A549 (cell line): ENCODE measurements around the gene MINDY3. TPM values are rescaled to one million over a fixed set of nuclear protein-coding genes. Genes with fewer than 3 reads are reported as not detected.

Experiments used
- ATAC-seq, 2 experiments: fragments of 200-7000 bp in 1 of 2; fragments of >200 bp in 1 of 2; cut with Nextera tagmentation in 1 of 2; cut with Tn5 transposase in 1 of 2; 3 replicates each; pipeline versions ENCODE4 v1.8.0 to v1.9.1; 2018 to 2020; ENCODE audit warnings: mild to moderate bottlenecking in 1 of 2, moderate library complexity in 1 of 2
- CTCF ChIA-PET: fragments of 300-600 bp; sonication (Branson Sonifier 250); formaldehyde crosslinking; extraction: SDS; loops from one replicate; lab custom pipeline; 2021; ENCODE audit warnings: antibody characterized with exemption, inconsistent platforms; lab: Yijun Ruan, JAX
- POLR2A ChIA-PET: fragments of 350-600 bp; formaldehyde crosslinking; extraction: SDS; loops from one replicate; lab custom pipeline; 2021; ENCODE audit warnings: antibody characterized with exemption, inconsistent platforms; lab: Yijun Ruan, JAX
- DNase-seq, 2 experiments: peaks; one replicate each; pipeline versions ENCODE4 v3.0.0 to v3.0.0-alpha.2; 2011 to 2016; ENCODE audit warnings: low read depth in 1 of 2, low spot score in 1 of 2
- FAIRE-seq: peaks from 2 replicates; lab custom pipeline; 2011; peaks lifted over from hg19 to GRCh38; lab: Jason Lieb, UNC
- H3K27ac ChIP-seq, 2 experiments: fragments of >200 bp; sonication (Bioruptor Twin); formaldehyde crosslinking; 3 replicates each; pipeline ENCODE4 v1.5.1; 2016 to 2017
- H3K4me1 ChIP-seq: fragments of >200 bp; sonication (Bioruptor Twin); formaldehyde crosslinking; 3 replicates; pipeline ENCODE4 v1.6.1; 2016
- H3K4me2 ChIP-seq: fragments of >200 bp; sonication (Bioruptor Twin); formaldehyde crosslinking; 3 replicates; pipeline ENCODE4 v1.6.1; 2016
- H3K4me3 ChIP-seq: fragments of >200 bp; sonication (Bioruptor Twin); formaldehyde crosslinking; 3 replicates; pipeline ENCODE4 v1.5.1; 2016
- H3K9me3 ChIP-seq: fragments of >200 bp; sonication (Bioruptor Twin); formaldehyde crosslinking; 3 replicates; pipeline ENCODE4 v1.6.1; 2016
- BCL3 ChIP-seq: fragments of >200 bp; sonication (Bioruptor Twin); formaldehyde crosslinking; IDR thresholded peaks from 3 replicates; pipeline ENCODE4 v1.6.1; 2016
- CBX2 ChIP-seq: fragments of 200-600 bp; sonication (generic); IDR thresholded peaks from 2 replicates; pipeline ENCODE4 v1.6.1; 2016; ENCODE audit warnings: low read depth, mild to moderate bottlenecking, borderline replicate concordance
- CBX8 ChIP-seq: fragments of 200-600 bp; sonication (generic); IDR thresholded peaks from 2 replicates; pipeline ENCODE4 v1.6.1; 2016
- CEBPB ChIP-seq, 2 experiments: fragments of >200 bp in 1 of 2; sonication (Bioruptor Twin) in 1 of 2; formaldehyde crosslinking in 1 of 2; IDR thresholded peaks; 2 replicates each; pipeline ENCODE4 v1.6.1; 2012 to 2016
- CHD2 ChIP-seq: fragments of 150-350 bp; IDR thresholded peaks from 2 replicates; pipeline ENCODE4 v1.6.1; 2014; ENCODE audit warnings: low read length; ENCODE audit not compliant: partially characterized antibody
- EHMT2 ChIP-seq: fragments of 200-600 bp; sonication (generic); IDR thresholded peaks from 2 replicates; pipeline ENCODE4 v1.6.1; 2016; ENCODE audit warnings: antibody characterized with exemption, low read depth, mild to moderate bottlenecking, moderate library complexity
- ELK1 ChIP-seq: fragments of 150-350 bp; IDR thresholded peaks from 2 replicates; pipeline ENCODE4 v1.6.1; 2014; ENCODE audit warnings: low read depth, mild to moderate bottlenecking, low read length
- EP300 ChIP-seq, 2 experiments: fragments of >200 bp; sonication (Bioruptor Twin); formaldehyde crosslinking; IDR thresholded peaks; 2 replicates in 1 of 2; 3 replicates in 1 of 2; pipeline ENCODE4 v1.6.1; 2016 to 2017
- ESRRA ChIP-seq: fragments of 150-350 bp; IDR thresholded peaks from 2 replicates; pipeline ENCODE4 v1.6.1; 2014; ENCODE audit warnings: mild to moderate bottlenecking, low read length, borderline replicate concordance
- FOXS1 ChIP-seq: fragments of 250-450 bp; sonication (Bioruptor Pico); IDR thresholded peaks from 2 replicates; pipeline ENCODE4 v1.5.0; 2020; ENCODE audit warnings: mild to moderate bottlenecking, moderate library complexity
- HOXB5 ChIP-seq: fragments of 250-450 bp; sonication (Bioruptor Pico); IDR thresholded peaks from 2 replicates; pipeline ENCODE4 v1.5.0; 2020; ENCODE audit warnings: mild to moderate bottlenecking, moderate library complexity
- JUN ChIP-seq, 2 experiments: fragments of >200 bp; sonication (Bioruptor Twin); formaldehyde crosslinking; IDR thresholded peaks; 2 replicates in 1 of 2; 3 replicates in 1 of 2; pipeline ENCODE4 v1.6.1; 2016 to 2017
- JUNB ChIP-seq: fragments of >200 bp; sonication (Bioruptor Twin); formaldehyde crosslinking; IDR thresholded peaks from 2 replicates; pipeline ENCODE4 v1.6.1; 2016
- KDM1A ChIP-seq: fragments of 200-600 bp; sonication (generic); IDR thresholded peaks from 2 replicates; pipeline ENCODE4 v1.6.1; 2016; ENCODE audit warnings: low read depth, mild to moderate bottlenecking
- KDM5A ChIP-seq: fragments of 200-600 bp; sonication (generic); IDR thresholded peaks from 2 replicates; pipeline ENCODE4 v1.6.1; 2016; ENCODE audit warnings: antibody characterized with exemption, mild to moderate bottlenecking
- MAFK ChIP-seq: fragments of 450-650 bp; IDR thresholded peaks from 2 replicates; pipeline ENCODE4 v1.6.1; 2014; ENCODE audit not compliant: partially characterized antibody
- MAZ ChIP-seq: fragments of 150-350 bp; IDR thresholded peaks from 2 replicates; pipeline ENCODE4 v1.6.1; 2014; ENCODE audit warnings: antibody characterized with exemption, low read depth, low read length, borderline replicate concordance
- NR3C1 ChIP-seq: fragments of >200 bp; sonication (Bioruptor Twin); formaldehyde crosslinking; IDR thresholded peaks from 3 replicates; pipeline ENCODE4 v1.6.1; 2017
- PHF8 ChIP-seq: fragments of 200-600 bp; sonication (generic); IDR thresholded peaks from 2 replicates; pipeline ENCODE4 v1.6.1; 2016; ENCODE audit warnings: low read depth, mild to moderate bottlenecking, antibody characterized with exemption, moderate library complexity, borderline replicate concordance
- POLR2A ChIP-seq: IDR thresholded peaks from 2 replicates; pipeline ENCODE4 v1.6.1; 2012; ENCODE audit warnings: mild to moderate bottlenecking, low read length
- RAD21 ChIP-seq, 2 experiments: fragments of >200 bp in 1 of 2; sonication (Bioruptor Twin) in 1 of 2; formaldehyde crosslinking in 1 of 2; IDR thresholded peaks in 1 of 2; conservative IDR thresholded peaks in 1 of 2; 2 replicates in 1 of 2; 3 replicates in 1 of 2; pipeline ENCODE4 v1.6.1; 2012 to 2018; ENCODE audit warnings: inconsistent platforms in 1 of 2
- SMC3 ChIP-seq: fragments of >200 bp; sonication (Bioruptor Twin); formaldehyde crosslinking; IDR thresholded peaks from 3 replicates; pipeline ENCODE4 v1.6.1; 2018; ENCODE audit warnings: inconsistent platforms
- TFCP2L1 ChIP-seq: fragments of 250-450 bp; sonication (Bioruptor Pico); IDR thresholded peaks from 2 replicates; pipeline ENCODE4 v1.5.0; 2021; ENCODE audit warnings: mild to moderate bottlenecking
- ZFP36 ChIP-seq: fragments of 450-650 bp; IDR thresholded peaks from 2 replicates; pipeline ENCODE4 v1.6.1; 2014; ENCODE audit warnings: borderline replicate concordance; ENCODE audit not compliant: partially characterized antibody
- ZNF302 ChIP-seq: fragments of 250-450 bp; sonication (Bioruptor Pico); IDR thresholded peaks from 2 replicates; pipeline ENCODE4 v1.9.0; 2021; ENCODE audit warnings: inconsistent platforms, mild to moderate bottlenecking, moderate library complexity
- WGBS: methylation state at CpG from one replicate; pipeline ENCODE4 v1.1.6; 2017; ENCODE audit errors: missing lambda C conversion rate; 5-methylcytosine and 5-hydroxymethylcytosine counted together
- polyA minus RNA-seq: library from RNA; depleted of rRNA, polyadenylated mRNA; stranded (reverse); fragments of >200 nt; gene quantifications from 2 replicates; pipeline ENCODE4 v1.2.3, GENCODE V29; 2011; rRNA and poly(A)+ RNA removed
- polyA plus RNA-seq, 4 experiments: library from polyadenylated mRNA; depleted of rRNA in 3 of 4; stranded (reverse); fragments of >200 nt; fragmentation: RNase III in 1 of 4; extraction: RNeasy Plus Mini Kit Qiagen cat#74134 plus additional on column Dnase treatment in 1 of 4; gene quantifications; 2 replicates in 3 of 4; 3 replicates in 1 of 4; pipeline ENCODE4 v1.2.3, GENCODE V29; 2011 to 2017
- TF ChIP-seq, protein P1 (sequence below): IDR thresholded peaks from 2 replicates; pipeline ENCODE4 v1.6.1; 2012; ENCODE audit warnings: low read depth, borderline replicate concordance
- TF ChIP-seq, protein P2 (sequence below): fragments of >200 bp; sonication (Bioruptor Twin); formaldehyde crosslinking; IDR thresholded peaks from 2 replicates; pipeline ENCODE4 v1.6.1; 2016

MINDY3 gene
- 18.2 and 25.3 TPM in 2 replicates for polyA plus RNA-seq (2011; rRNA removed)
- polyA plus RNA-seq (2012; cell fraction: cytosol; rRNA removed): 4.0 and 4.7 TPM in 2 replicates
- 3.9 and 7.4 TPM in 2 replicates for polyA plus RNA-seq (2012; cell fraction: nucleus; rRNA removed)
- polyA plus RNA-seq (2017; fragmentation: RNase III; extraction: RNeasy Plus Mini Kit Qiagen cat#74134 plus additional on column Dnase treatment): 14.4 to 16.1 TPM (median 14.5 TPM) in 3 replicates
- 6.5 and 8.3 TPM in 2 replicates for polyA minus RNA-seq

DNA sequence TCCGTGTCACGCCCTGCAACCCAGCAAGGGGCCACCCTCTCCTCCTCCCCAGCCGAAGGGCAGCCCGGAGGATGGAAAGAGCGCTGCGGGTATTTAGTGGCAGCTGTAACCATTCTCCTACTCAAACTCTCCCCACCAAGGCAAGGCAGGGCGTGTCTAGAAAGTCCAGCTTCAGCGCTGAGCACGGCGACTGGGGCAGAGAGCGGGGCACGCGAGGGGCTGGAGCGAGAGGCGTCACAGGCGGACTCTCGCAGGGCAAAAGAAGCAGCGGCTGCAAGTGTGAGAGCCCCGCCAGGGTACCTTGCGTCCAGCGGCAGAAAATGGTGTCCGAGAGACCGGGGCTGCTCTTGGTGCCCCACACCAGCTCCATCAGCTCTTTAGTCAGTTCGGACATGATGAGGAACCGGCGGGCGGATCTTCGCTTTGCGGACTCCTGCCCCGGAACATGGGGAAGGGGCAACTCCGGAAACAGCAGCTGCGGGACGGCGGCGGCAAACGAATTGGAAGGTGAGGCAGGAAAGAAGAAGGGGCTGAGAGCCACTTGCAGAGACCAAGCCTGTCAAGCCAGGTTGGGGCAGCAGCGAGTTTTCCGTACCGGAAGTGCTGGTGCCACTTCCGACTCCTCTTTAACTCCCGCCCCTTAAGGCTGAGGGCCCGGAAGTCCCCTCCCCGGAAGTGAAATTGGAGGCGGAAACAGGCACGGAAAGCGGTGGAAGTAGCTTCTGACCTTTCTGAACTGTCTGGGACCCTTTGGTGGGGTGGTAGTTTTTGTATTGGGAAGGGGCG lies at the start of gene MINDY3:
MINDY3 (minus strand) TSS at position 602 of the 786 bp plus-strand sequence; CDS start at position 394, 208 bp downstream.
- 2% methylated on average over 38 of the region's 47 CpGs for WGBS
- H3K4me3 ChIP-seq: peak within 1 kb of the TSS; percentile 87
- peaks cover 9% of the 10 kb centered on the region; the same call in 1 of the 3 replicates for H3K4me1 ChIP-seq
- peak within 1 kb of the TSS; percentile 83 for H3K4me2 ChIP-seq
- peaks cover 9% of the 10 kb centered on the region for H3K9me3 ChIP-seq
- POLR2A ChIA-PET: interaction anchor here (0.8 to 1.0 kb wide), 2 partner anchors 11 to 1783 kb away, joined by 3 to 6 read pairs; partner anchors contain the start of gene STAM
- H3K27ac ChIP-seq: peak within 1 kb of the TSS; percentile 74 to 85
- CTCF ChIA-PET: interaction anchor here (1.0 kb wide), 1 partner anchor 11 kb away, joined by 3 read pairs; no protein-coding TSS in a partner anchor
- TF ChIP-seq KDM5A (0 out of 2 replicates have a peak, but pooled peaks have one; percentile 25), FOXS1 (CRISPR knock-in tag) (no peak), ELK1 (no peak), ZFP36 (no peak), MAZ (no peak), JUNB (no peak), MAFK (no peak), SMC3 (no peak), PHF8 (peak; percentile 76; the same call in 1 of the 2 replicates), CHD2 (no peak), HOXB5 (no peak), EHMT2 (no peak), ZNF302 (CRISPR knock-in tag) (no peak), TFCP2L1 (CRISPR knock-in tag) (no peak), NR3C1 (no peak), CEBPB (IDR thresholded peaks at IDR 0.05) (no peak), POLR2A (peak; percentile 66), EP300 (IDR thresholded peaks at IDR 0.05) (no peak), ESRRA (no peak), CBX2 (no peak), BCL3 (0 out of 3 replicates have a peak, but pooled peaks have one; percentile 14), CBX8 (no peak), JUN (IDR thresholded peaks at IDR 0.05) (peak; percentile 65 to 67; a peak in 3 of 5 replicates), RAD21 (conservative IDR thresholded peaks at IDR 0.05 in 1 of 2, IDR thresholded peaks at IDR 0.05 in 1 of 2) (no peak), KDM1A (no peak)
- TF ChIP-seq, protein P1, sequence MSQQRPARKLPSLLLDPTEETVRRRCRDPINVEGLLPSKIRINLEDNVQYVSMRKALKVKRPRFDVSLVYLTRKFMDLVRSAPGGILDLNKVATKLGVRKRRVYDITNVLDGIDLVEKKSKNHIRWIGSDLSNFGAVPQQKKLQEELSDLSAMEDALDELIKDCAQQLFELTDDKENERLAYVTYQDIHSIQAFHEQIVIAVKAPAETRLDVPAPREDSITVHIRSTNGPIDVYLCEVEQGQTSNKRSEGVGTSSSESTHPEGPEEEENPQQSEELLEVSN: peak; percentile 45; the same call in 1 of the 2 replicates
- TF ChIP-seq, protein P2, sequence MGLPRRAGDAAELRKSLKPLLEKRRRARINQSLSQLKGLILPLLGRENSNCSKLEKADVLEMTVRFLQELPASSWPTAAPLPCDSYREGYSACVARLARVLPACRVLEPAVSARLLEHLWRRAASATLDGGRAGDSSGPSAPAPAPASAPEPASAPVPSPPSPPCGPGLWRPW: no peak
- DNase-seq (peak; percentile 57 to 86), ATAC-seq (peak; percentile 97 to 99), FAIRE-seq (peak; percentile 65)
